Right lobe of liver (tissue), 4 donors: ENCODE results near the gene MYH9.

ENCODE experiments used
- CTCF ChIP-seq, 4 donors: fragments of 200-600 bp in 3 of 4; fragments of 450-650 bp in 1 of 4; IDR thresholded peaks; one replicate each; pipeline versions ENCODE4 v1.5.1 to v1.8.0; 2016 to 2022; ENCODE audit warnings: antibody characterized with exemption in 4 of 4, mild to moderate bottlenecking in 2 of 4
- POLR2A ChIP-seq: fragments of 450-650 bp; IDR thresholded peaks from one replicate; pipeline ENCODE4 v1.6.1; 2017; ENCODE audit warnings: antibody characterized with exemption, mild to moderate bottlenecking
- donor health status: DM: no; HTN: no; CAD: no.
- donor health status: DM: no; HTN: no; CAD: no.
- donor health status: DM: no; HTN: yes; CAD: no.

- TF ChIP-seq CTCF (IDR thresholded peaks at IDR 0.05): no peak
- no peak for TF ChIP-seq POLR2A
These were observed 139.8 kb downstream of the MYH9 start for GRCh38 chr22:36247955-36248354.
